ENCODE measurements around the gene PRR5. TPM values are rescaled to one million over a fixed set of nuclear protein-coding genes. Genes with fewer than 3 reads are reported as not detected.
A peak's percentile ranks its signal among the peaks of the same experiment; 100 is the strongest.

The PRR5 gene
- total and polyA plus RNA-seq, 10 donors = 31.3 to 85.6 (median 76.7) TPM

DNA sequence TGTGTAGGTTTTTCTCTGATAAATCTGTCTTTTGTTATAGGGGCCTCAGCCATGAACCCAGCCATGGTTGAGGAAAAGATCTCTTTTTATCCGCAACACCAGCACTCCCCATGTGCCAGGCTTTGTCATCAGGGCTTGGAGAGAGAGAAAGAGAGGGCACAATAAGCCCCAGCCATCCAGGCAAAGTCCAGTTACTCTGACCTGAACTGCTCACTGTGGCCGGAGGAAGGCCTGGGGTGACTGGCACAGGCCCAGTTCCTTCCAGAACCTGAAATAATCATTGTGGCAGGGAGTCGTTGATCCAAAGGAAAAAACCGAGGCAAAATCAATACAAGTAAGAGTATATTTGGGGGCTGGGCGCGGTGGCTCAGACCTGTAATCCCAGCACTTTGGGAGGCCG is 46.5 kb downstream of the PRR5 start:
- intact Hi-C loops (cut with DNase I; ENCODE audit: low total_unique reads) = no loop called here
- Histone ChIP-seq H3K4me1 (peaks cover 0 to 30% (median 13%) of the 10 kb centered on the region in 6 donors), H3K36me3 (no peaks in the 10 kb centered on the region), H3K9me3 (peaks cover 0 to 5% (median 0%) of the 10 kb centered on the region in 8 donors), H3K27ac (no peak overlapping the region), H3K27me3 (replicated peaks in 1 of 7) (peaks cover 0 to 50% (median 25%) of the 10 kb centered on the region in 7 donors), H3K4me3 (no peak overlapping the region)
- peak; percentile 35 for DNase-seq
- TF ChIP-seq, protein P1, sequence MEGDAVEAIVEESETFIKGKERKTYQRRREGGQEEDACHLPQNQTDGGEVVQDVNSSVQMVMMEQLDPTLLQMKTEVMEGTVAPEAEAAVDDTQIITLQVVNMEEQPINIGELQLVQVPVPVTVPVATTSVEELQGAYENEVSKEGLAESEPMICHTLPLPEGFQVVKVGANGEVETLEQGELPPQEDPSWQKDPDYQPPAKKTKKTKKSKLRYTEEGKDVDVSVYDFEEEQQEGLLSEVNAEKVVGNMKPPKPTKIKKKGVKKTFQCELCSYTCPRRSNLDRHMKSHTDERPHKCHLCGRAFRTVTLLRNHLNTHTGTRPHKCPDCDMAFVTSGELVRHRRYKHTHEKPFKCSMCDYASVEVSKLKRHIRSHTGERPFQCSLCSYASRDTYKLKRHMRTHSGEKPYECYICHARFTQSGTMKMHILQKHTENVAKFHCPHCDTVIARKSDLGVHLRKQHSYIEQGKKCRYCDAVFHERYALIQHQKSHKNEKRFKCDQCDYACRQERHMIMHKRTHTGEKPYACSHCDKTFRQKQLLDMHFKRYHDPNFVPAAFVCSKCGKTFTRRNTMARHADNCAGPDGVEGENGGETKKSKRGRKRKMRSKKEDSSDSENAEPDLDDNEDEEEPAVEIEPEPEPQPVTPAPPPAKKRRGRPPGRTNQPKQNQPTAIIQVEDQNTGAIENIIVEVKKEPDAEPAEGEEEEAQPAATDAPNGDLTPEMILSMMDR (IDR thresholded peaks at IDR 0.05 in 8 of 11, conservative IDR thresholded peaks at IDR 0.05 in 3 of 11) = no peak
- no peak for TF ChIP-seq POLR2AphosphoS5 (IDR thresholded peaks at IDR 0.05)
- no peak for TF ChIP-seq POLR2A (IDR thresholded peaks at IDR 0.05)
- 90 to 95% (median 93%) methylated on average over 7 of the region's 7 CpGs for WGBS, 5 donors

DNA sequence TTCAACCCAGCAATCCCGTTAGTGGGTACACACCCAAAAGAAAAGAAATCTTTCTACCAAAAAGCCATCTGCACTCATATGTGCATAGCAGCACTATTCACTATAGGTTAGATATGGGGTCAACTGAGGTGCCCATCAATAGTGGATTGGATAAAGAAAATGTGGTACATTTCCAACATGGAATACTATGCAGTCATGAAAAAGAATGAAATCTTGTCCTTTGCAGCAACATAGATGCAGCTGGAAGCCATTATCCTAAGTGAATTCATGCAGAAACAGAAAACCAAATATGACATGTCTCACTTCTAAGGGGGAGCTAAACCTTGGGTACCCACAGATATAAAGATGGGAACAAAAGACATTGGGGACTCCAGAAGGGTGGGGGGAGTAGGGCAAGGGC is 48.5 kb downstream of the PRR5 start:
- DNase-seq = no peak
- Histone ChIP-seq H3K4me3 (no peak overlapping the region), H3K27ac (no peak overlapping the region), H3K36me3 (no peaks in the 10 kb centered on the region), H3K4me1 (peaks cover 0 to 47% (median 17%) of the 10 kb centered on the region in 6 donors), H3K9me3 (peaks cover 0 to 5% (median 0%) of the 10 kb centered on the region in 8 donors), H3K27me3 (replicated peaks in 1 of 7) (peaks cover 0 to 68% (median 26%) of the 10 kb centered on the region in 7 donors)
- intact Hi-C loops (cut with DNase I; ENCODE audit: low total_unique reads) = no loop called here
- WGBS, 5 donors = 72 to 93% (median 84%) methylated on average over 1 of the region's 1 CpG
- TF ChIP-seq, protein P1 (IDR thresholded peaks at IDR 0.05 in 8 of 11, conservative IDR thresholded peaks at IDR 0.05 in 3 of 11) = no peak
- TF ChIP-seq POLR2AphosphoS5 (IDR thresholded peaks at IDR 0.05) (no peak), POLR2A (IDR thresholded peaks at IDR 0.05) (no peak)

GRCh38 chr22:44752285-44753188 is 50.5 kb downstream of the PRR5 start, which contains the start of gene ARHGAP8:
ARHGAP8 (plus strand) TSS chr22:44752575; CDS start chr22:44786528, 33,953 bp downstream.
- peaks cover 0 to 5% (median 0%) of the 10 kb centered on the region in 8 donors for H3K9me3 ChIP-seq
- intact Hi-C loops (cut with DNase I; ENCODE audit: low total_unique reads) = no loop called here

GRCh38 chr22:44753189-44754042 is 51.4 kb downstream of the PRR5 start:
- Histone ChIP-seq H3K27ac (no peak overlapping the region), H3K27me3 (replicated peaks in 1 of 7) (peaks cover 0 to 81% (median 26%) of the 10 kb centered on the region in 7 donors)

More at GRCh38 chr22:44752285-44753188, 50.5 kb downstream of the PRR5 start, which contains the start of gene ARHGAP8:
- 4 to 8% (median 6%) methylated on average over 36 to 77 of the region's 78 CpGs for WGBS, 5 donors
- Histone ChIP-seq H3K4me3 (peak within 1 kb of the TSS in 7 of 8 donors; percentile 20 to 69 (median 37)), H3K27me3 (replicated peaks in 1 of 7) (peaks cover 0 to 74% (median 26%) of the 10 kb centered on the region in 7 donors), H3K36me3 (no peaks in the 10 kb centered on the region), H3K4me1 (peaks cover 0 to 36% (median 16%) of the 10 kb centered on the region in 6 donors), H3K27ac (peak within 1 kb of the TSS in 1 of 8 donors; percentile 9)
- peak in 1 of 3 donors; percentile 26 for TF ChIP-seq POLR2AphosphoS5 (IDR thresholded peaks at IDR 0.05)
- no peak for TF ChIP-seq POLR2A (IDR thresholded peaks at IDR 0.05)
- DNase-seq = peak; percentile 75

More at GRCh38 chr22:44753189-44754042, 51.4 kb downstream of the PRR5 start:
- Histone ChIP-seq H3K36me3 (no peaks in the 10 kb centered on the region), H3K4me1 (peaks cover 0 to 36% (median 16%) of the 10 kb centered on the region in 6 donors), H3K4me3 (peak overlapping the region in 4 of 8 donors; percentile 20 to 69 (median 43)), H3K9me3 (peaks cover 0 to 5% (median 0%) of the 10 kb centered on the region in 8 donors)
- DNase-seq = peak; percentile 24
- TF ChIP-seq POLR2A (IDR thresholded peaks at IDR 0.05) = no peak
- TF ChIP-seq, protein P1 (IDR thresholded peaks at IDR 0.05 in 8 of 11, conservative IDR thresholded peaks at IDR 0.05 in 3 of 11) = no peak
- no peak for TF ChIP-seq POLR2AphosphoS5 (IDR thresholded peaks at IDR 0.05)
- intact Hi-C loops (cut with DNase I; ENCODE audit: low total_unique reads) = no loop called here
- WGBS, 5 donors = 29 to 39% (median 33%) methylated on average over 23 to 29 of the region's 29 CpGs
